HFFc6 (cell line): ENCODE data around the gene RPS6KB2. TPM values are rescaled to one million over a fixed set of nuclear protein-coding genes. Genes with fewer than 3 reads are reported as not detected.

Experiments used
- DNase-seq: peaks from one replicate; pipeline ENCODE4 v3.0.0-alpha.2; 2018
- H3K27ac Mint-ChIP-seq: 2 replicates; pipeline ENCODE4 v1.8.0; 2020; ENCODE audit warnings: mild to moderate bottlenecking, mixed read lengths
- H3K27me3 Mint-ChIP-seq: 2 replicates; pipeline ENCODE4 v1.8.0; 2021; ENCODE audit warnings: mild to moderate bottlenecking, moderate library complexity, mixed read lengths; ENCODE audit not compliant: insufficient read depth
- H3K36me3 Mint-ChIP-seq: 2 replicates; pipeline ENCODE4 v1.8.0; 2021; ENCODE audit warnings: low read depth, mixed read lengths
- H3K4me1 Mint-ChIP-seq: 2 replicates; pipeline ENCODE4 v1.8.0; 2020; ENCODE audit warnings: low read depth, mixed read lengths
- H3K4me3 Mint-ChIP-seq: 2 replicates; pipeline ENCODE4 v1.8.0; 2020; ENCODE audit warnings: mild to moderate bottlenecking, moderate library complexity, mixed read lengths
- H3K9me3 Mint-ChIP-seq: 2 replicates; pipeline ENCODE4 v1.8.0; 2020; ENCODE audit warnings: mild to moderate bottlenecking, mixed read lengths
- total RNA-seq, 6 experiments: library from RNA; stranded (reverse); fragmentation: NEBNext Ultra II Directional; extraction: Animal tissue kit (Norgen Biotek cat#: 25700); gene quantifications; 2 replicates in 1 of 6; 3 replicates in 5 of 6; pipeline ENCODE4 v1.2.3, GENCODE V29; 2021
- TF ChIP-seq, protein P1 (sequence below): fragments of 200-600 bp; sonication (generic); IDR thresholded peaks from 2 replicates; pipeline ENCODE4 v1.5.0; 2021; ENCODE audit warnings: antibody characterized with exemption, mild to moderate bottlenecking

The RPS6KB2 gene
- total RNA-seq, 6 experiments from 2014 or later = 51.5 to 58.4 (median 55.8) TPM

- H3K36me3 Mint-ChIP-seq = no peaks in the 10 kb centered on the region
- H3K27ac Mint-ChIP-seq = peak overlapping the region; percentile 83
- H3K27me3 Mint-ChIP-seq = peaks cover 1% of the 10 kb centered on the region
- H3K4me1 Mint-ChIP-seq = peaks cover 24% of the 10 kb centered on the region
- no peak for DNase-seq
- TF ChIP-seq, protein P1, sequence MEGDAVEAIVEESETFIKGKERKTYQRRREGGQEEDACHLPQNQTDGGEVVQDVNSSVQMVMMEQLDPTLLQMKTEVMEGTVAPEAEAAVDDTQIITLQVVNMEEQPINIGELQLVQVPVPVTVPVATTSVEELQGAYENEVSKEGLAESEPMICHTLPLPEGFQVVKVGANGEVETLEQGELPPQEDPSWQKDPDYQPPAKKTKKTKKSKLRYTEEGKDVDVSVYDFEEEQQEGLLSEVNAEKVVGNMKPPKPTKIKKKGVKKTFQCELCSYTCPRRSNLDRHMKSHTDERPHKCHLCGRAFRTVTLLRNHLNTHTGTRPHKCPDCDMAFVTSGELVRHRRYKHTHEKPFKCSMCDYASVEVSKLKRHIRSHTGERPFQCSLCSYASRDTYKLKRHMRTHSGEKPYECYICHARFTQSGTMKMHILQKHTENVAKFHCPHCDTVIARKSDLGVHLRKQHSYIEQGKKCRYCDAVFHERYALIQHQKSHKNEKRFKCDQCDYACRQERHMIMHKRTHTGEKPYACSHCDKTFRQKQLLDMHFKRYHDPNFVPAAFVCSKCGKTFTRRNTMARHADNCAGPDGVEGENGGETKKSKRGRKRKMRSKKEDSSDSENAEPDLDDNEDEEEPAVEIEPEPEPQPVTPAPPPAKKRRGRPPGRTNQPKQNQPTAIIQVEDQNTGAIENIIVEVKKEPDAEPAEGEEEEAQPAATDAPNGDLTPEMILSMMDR = no peak
- peak overlapping the region; percentile 90 for H3K4me3 Mint-ChIP-seq
- no peaks in the 10 kb centered on the region for H3K9me3 Mint-ChIP-seq
Measured at GRCh38 chr11:67390947-67391303, 37.4 kb upstream of the RPS6KB2 start.

- TF ChIP-seq, protein P1 = no peak
- no peaks in the 10 kb centered on the region for H3K9me3 Mint-ChIP-seq
- DNase-seq = peak; percentile 86
- H3K4me3 Mint-ChIP-seq = peak within 1 kb of the TSS; percentile 90
- peaks cover 1% of the 10 kb centered on the region for H3K27me3 Mint-ChIP-seq
- H3K27ac Mint-ChIP-seq = peak within 1 kb of the TSS; percentile 83
- peaks cover 24% of the 10 kb centered on the region for H3K4me1 Mint-ChIP-seq
- no peaks in the 10 kb centered on the region for H3K36me3 Mint-ChIP-seq
Measured at GRCh38 chr11:67391304-67392182, 36.8 kb upstream of the RPS6KB2 start, which contains the start of gene RAD9A. Gene RAD9A, plus strand, starts transcription at chr11:67391986. Its CDS starts 59 bp downstream, at chr11:67392045.

DNA sequence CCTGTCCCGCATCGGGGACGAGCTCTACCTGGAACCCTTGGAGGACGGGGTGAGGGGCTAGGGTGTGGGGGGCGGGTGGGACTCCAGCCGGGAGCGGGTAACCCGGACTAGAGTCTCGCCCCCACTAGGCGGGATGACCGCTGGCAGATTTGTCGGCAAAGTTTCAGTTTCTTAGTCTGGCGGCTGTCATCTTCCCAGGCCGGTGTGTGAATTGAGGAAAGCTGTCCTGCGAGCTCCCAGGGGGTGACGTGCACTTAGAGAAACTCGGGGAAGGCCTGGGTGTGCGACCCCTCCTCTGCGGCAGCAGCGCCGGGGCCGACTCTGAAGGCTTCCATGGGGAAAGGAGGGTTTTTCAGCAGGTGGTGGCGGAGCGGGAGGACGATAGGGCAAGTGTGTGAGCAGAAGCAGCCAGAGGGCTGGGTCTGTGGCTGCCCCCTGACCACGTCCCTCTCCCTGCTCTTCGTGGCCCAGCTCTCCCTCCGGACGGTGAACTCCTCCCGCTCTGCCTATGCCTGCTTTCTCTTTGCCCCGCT lies 36.0 kb upstream of the RPS6KB2 start:
- TF ChIP-seq, protein P1 = no peak
- peaks cover 1% of the 10 kb centered on the region for H3K27me3 Mint-ChIP-seq
- DNase-seq = no peak

DNA sequence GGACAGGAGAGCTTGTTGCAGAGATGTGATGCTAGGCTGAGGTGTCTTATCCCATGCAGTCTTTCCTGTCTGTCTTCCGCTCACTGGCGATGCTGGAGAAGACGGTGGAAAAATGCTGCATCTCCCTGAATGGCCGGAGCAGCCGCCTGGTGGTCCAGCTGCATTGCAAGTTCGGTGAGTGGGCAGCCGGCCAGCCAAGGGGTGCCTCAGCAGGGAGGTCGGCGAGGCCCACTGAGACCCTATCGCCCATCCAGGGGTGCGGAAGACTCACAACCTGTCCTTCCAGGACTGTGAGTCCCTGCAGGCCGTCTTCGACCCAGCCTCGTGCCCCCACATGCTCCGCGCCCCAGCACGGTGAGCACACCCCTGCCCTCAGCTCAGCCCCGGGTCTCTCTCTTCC lies 34.9 kb upstream of the RPS6KB2 start:
- Mint-ChIP-seq H3K4me1 (peaks cover 24% of the 10 kb centered on the region), H3K27me3 (peaks cover 1% of the 10 kb centered on the region), H3K27ac (no peak overlapping the region), H3K4me3 (no peak overlapping the region), H3K36me3 (no peaks in the 10 kb centered on the region; the same call in 1 of the 2 replicates), H3K9me3 (no peaks in the 10 kb centered on the region)
- DNase-seq = no peak
- TF ChIP-seq, protein P1 = no peak

More for the DNA sequence above, 36.0 kb upstream of the RPS6KB2 start:
- Mint-ChIP-seq H3K36me3 (no peaks in the 10 kb centered on the region; the same call in 1 of the 2 replicates), H3K4me1 (peaks cover 24% of the 10 kb centered on the region), H3K27ac (peak overlapping the region; percentile 83), H3K9me3 (no peaks in the 10 kb centered on the region), H3K4me3 (peak overlapping the region; percentile 90)

DNA sequence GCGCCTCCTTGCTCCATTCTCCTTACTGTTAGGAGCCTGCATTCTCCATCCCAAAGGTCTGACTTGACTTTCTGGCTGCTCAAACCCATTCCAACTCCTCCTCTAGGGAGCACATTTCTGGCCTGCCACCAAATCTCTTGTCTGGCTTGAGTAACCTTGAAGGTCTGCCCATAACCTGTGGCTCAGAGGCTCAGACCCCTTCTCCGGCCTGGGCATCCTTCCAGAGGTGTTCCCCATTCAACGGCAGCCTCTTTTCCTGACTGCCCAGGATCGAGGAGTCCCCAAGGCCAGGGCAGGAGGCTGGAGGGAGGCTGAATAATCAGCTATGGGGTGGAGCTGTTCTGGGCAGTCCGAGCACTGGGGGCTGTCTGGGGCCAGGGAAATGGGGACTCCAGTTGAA lies 34.3 kb upstream of the RPS6KB2 start:
- Mint-ChIP-seq H3K4me3 (0 out of 2 replicates have a peak overlapping the region, but pooled peaks have one; percentile 18), H3K4me1 (peaks cover 22% of the 10 kb centered on the region), H3K36me3 (no peaks in the 10 kb centered on the region; the same call in 1 of the 2 replicates), H3K27me3 (no peaks in the 10 kb centered on the region; the same call in 1 of the 2 replicates), H3K9me3 (no peaks in the 10 kb centered on the region), H3K27ac (no peak overlapping the region)
- TF ChIP-seq, protein P1 = no peak
- DNase-seq = no peak
